LHCN-M2 (cell line): Measurements from ENCODE around the gene PKN1. TPM values are rescaled to one million over a fixed set of nuclear protein-coding genes. Genes with fewer than 3 reads are reported as not detected.

Source experiments
- DNase-seq: peaks from one replicate; pipeline ENCODE4 v3.0.0-alpha.2; 2012; ENCODE audit warnings: low read depth
- total RNA-seq: library from RNA; depleted of rRNA; stranded (reverse); fragments of >200 nt; gene quantifications from 2 replicates; pipeline ENCODE4 v1.2.3, GENCODE V29; 2014; rRNA removed

PKN1 gene
- total RNA-seq, 1 experiment from 2014 or later: 84.8 TPM

DNA sequence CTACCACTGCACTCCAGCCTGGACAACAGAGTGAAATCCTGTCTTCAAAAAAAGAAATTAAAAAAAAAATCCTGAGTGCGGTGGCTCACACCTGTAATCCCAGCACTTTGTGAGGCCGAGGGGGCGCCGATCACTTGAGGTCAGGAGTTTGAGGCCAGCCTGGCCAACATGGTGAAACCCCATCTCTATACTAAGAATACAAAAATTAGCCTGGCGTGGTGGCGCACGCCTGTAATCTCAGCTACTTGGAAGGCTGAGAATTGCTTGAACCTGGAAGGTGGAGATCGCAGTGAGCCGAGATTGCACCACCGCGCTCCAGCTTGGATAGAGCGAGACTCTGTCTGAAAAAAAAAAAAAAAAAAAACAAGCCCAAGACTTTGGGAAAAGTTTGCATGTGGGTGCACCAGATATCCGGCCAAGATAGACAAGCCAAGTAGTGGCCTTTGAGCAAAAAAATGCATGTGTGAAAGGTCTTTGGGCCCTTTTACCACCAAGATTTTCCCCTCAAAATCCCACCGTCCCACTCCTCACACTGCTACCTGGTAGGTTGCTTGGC lies 79.4 kb downstream of the PKN1 start:
- DNase-seq: no peak

GRCh38 chr19:14514215-14514863 lies 81.2 kb downstream of the PKN1 start:
- DNase-seq: no peak

DNA sequence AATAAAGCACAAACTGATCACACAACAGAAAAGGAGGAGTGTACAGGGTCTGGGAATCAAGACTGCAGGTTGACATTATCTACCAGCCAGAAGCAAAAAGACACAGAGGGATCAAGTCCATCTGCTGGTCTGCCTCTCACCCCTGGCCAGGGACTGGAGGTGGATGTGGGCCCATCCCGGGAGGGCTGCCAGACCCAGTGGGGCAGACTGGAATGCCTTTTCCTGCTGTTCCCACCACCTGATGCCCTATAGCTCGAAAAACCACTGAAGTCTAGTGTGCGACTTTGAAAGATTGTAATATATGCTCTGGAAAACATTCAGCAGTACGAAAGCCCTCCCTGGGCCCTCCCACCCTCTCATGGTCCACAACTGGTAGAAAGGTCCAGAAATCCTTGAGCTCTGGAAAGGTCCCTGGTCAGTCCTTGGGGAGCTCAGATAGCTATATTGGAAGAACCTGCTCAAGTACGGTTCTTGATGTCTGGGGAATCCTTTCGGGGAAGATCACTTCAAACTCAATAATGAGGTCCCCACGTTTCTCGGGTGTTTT lies 82.5 kb downstream of the PKN1 start:
- DNase-seq: no peak

DNA sequence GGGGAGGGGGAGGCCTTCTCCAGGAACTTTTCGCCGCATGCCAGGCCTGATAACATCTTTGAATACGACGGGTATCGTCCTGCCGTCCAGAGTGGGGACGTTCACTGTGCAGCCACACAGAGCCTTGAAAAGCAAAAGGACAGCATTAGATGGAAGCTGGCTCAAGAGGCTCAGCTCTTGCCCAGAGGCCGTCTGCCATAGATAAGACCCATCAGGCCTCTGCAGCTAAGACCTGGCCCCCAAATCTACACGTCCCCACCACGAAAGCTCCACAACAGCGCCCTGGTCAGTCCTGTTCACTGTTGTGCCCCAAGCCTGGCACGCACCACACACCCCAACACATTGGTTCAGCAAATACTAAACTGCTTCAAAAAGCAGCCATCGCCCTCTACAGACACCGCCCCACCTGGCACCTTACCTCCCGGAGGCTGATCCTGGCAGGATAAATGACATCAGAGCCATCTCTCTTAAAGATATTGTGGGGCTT lies 83.0 kb downstream of the PKN1 start:
- no peak for DNase-seq

GRCh38 chr19:14516746-14517438 lies 83.8 kb downstream of the PKN1 start:
- no peak for DNase-seq

DNA sequence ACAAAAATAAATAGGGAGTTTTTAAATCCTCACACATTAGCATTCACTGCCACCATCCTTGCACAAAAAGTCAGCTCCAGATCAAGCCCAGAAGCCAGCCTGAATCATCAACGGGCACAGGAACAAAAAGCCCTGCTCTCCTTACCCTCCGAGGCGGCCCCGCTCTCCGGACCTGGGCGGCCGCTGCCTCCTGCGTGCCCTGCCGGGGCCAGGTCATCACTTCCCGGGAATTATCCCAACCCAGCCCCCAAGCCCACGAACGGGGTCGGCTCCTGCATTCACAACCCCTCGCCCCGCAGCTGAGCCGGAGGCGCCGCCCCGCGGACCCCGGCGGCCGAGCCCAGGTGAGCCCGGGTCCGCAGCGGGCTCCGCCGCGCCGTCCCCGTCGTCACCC lies 84.3 kb downstream of the PKN1 start:
- no peak for DNase-seq

DNA sequence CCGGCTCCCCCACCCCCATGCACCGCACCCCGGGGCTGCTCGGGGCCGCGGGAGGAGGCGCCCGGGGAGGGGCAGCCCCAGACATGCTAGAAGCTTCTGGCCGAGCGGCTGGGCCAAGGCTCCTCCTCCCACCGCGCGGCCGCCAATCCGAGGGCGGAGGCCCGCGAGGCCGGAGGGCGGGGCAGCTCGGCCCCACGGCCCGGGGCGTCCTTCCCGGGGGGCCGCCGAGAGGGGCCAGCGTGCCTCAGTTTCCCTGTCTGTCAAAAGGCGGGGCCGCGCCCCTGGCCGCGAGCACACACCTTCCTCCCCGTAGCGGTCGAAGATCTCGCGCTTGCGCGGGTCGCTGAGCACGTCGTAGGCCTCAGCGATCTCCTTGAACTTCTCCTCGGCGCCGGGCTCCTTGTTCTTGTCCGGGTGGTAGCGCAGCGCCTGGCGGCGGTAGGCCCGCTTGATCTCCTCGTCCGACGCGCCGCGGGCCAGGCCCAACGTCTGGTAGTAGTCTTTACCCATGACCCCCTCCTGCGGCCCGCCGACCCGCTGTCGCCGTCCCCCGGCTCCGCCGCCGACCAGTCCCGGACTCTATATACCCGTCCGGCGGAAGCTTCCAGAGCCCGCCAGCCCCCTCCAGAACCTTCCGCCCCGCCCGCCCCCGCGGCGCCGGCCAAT lies 84.9 kb downstream of the PKN1 start, which contains the start of gene DNAJB1:
Gene DNAJB1, minus strand, starts transcription at position 558 of the 666 bp plus-strand sequence. Its CDS starts 48 bp downstream, at position 510.
- DNase-seq: peak; percentile 64

DNA sequence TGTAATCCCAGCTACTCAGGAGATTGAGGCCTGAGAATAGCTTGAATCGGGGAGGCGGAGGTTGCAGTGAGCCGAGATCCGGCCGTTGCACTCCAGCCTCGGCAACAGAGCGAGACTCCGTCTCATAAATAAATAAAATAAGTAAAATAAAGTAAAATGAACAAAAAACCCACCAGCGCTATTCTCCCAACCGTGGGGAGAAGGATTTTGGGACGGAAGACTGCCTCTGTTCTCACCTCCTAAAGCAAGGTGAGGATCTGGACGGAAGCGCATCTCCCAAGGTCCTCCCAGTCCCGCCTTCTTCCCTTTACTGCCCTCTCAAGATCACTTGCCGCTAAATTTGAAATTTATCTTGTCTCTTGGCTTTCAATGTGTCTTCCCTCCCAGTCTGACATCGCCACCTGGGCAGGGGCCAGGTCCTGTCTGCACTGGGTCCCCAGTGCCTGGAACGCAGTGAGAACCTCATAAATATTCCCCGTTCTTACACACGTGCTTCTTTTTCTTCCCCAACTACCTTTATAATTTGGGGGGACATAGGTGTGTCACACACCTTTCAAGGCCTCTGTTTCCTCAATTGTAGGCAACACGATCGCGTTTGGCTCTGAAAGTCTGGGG lies 86.2 kb downstream of the PKN1 start:
- no peak for DNase-seq

- peak; percentile 97 for DNase-seq
Observed at GRCh38 chr19:14519860-14520407, 86.8 kb downstream of the PKN1 start.

GRCh38 chr19:14520543-14520942 lies 87.4 kb downstream of the PKN1 start:
- no peak for DNase-seq

Other genes starting within 250 kb of the PKN1 start
- 0.45 and 1.6 TPM in 2 replicates for gene ADGRL1, start 227.1 kb upstream of the PKN1 start, total RNA-seq
- 43.5 and 47.7 TPM in 2 replicates for gene ADGRE5, start 51.9 kb upstream of the PKN1 start, total RNA-seq
- gene DDX39A, start 14.0 kb upstream of the PKN1 start, total RNA-seq: 170 and 176 TPM in 2 replicates
- not detected in 2 replicates for gene PTGER1, start 42.0 kb downstream of the PKN1 start, total RNA-seq
- gene GIPC1, start 62.8 kb downstream of the PKN1 start, total RNA-seq: 140 and 155 TPM in 2 replicates
- gene DNAJB1, start 85.1 kb downstream of the PKN1 start, total RNA-seq: 93.3 and 107 TPM in 2 replicates
- 59.6 and 79.7 TPM in 2 replicates for gene TECR, start 96.3 kb downstream of the PKN1 start, total RNA-seq
- gene NDUFB7, start 138.8 kb downstream of the PKN1 start, total RNA-seq: 255 and 341 TPM in 2 replicates
- not detected in 2 replicates for gene CLEC17A, start 149.8 kb downstream of the PKN1 start, total RNA-seq
- not detected in 2 replicates for gene ADGRE3, start 241.5 kb downstream of the PKN1 start, total RNA-seq